ENCODE results near the gene MUL1. TPM values are rescaled to one million over a fixed set of nuclear protein-coding genes. Genes with fewer than 3 reads are reported as not detected.

The MUL1 gene
- total RNA-seq, 2 donors from 2014 or later: 37.3 to 47.8 TPM

GRCh38 chr1:20477348-20478056 lies 30.4 kb downstream of the MUL1 start:
- no peaks in the 10 kb centered on the region for H3K27me3 ChIP-seq
- no peaks in the 10 kb centered on the region for H3K36me3 ChIP-seq
- no peaks in the 10 kb centered on the region for H3K9me3 ChIP-seq
- H3K27ac ChIP-seq: no peak overlapping the region
- no peak overlapping the region for H3K4me3 ChIP-seq
- no peak for DNase-seq (ENCODE audit: low spot score)
- peaks cover 0 to 27% of the 10 kb centered on the region in 2 donors for H3K4me1 ChIP-seq
- TF ChIP-seq CTCF (IDR thresholded peaks at IDR 0.05): no peak

- Histone ChIP-seq H3K4me1 (peaks cover 0 to 27% of the 10 kb centered on the region in 2 donors), H3K27me3 (no peaks in the 10 kb centered on the region), H3K4me3 (peak overlapping the region in 1 of 2 donors; percentile 14), H3K36me3 (no peaks in the 10 kb centered on the region), H3K27ac (no peak overlapping the region), H3K9me3 (no peaks in the 10 kb centered on the region)
- TF ChIP-seq CTCF (IDR thresholded peaks at IDR 0.05): no peak
- DNase-seq (ENCODE audit: low spot score): no peak
These were observed 31.5 kb downstream of the MUL1 start for GRCh38 chr1:20476265-20477038.

- Histone ChIP-seq H3K4me3 (no peak overlapping the region), H3K4me1 (peaks cover 0 to 27% of the 10 kb centered on the region in 2 donors), H3K27me3 (no peaks in the 10 kb centered on the region), H3K9me3 (no peaks in the 10 kb centered on the region), H3K36me3 (no peaks in the 10 kb centered on the region), H3K27ac (no peak overlapping the region)
- DNase-seq (ENCODE audit: low spot score): no peak
- no peak for TF ChIP-seq CTCF (IDR thresholded peaks at IDR 0.05)
These were observed 33.0 kb downstream of the MUL1 start for GRCh38 chr1:20474996-20475395.

- H3K36me3 ChIP-seq: no peaks in the 10 kb centered on the region
- no peak for TF ChIP-seq CTCF (IDR thresholded peaks at IDR 0.05)
- no peaks in the 10 kb centered on the region for H3K9me3 ChIP-seq
- no peak for DNase-seq (ENCODE audit: low spot score)
- peaks cover 0 to 27% of the 10 kb centered on the region in 2 donors for H3K4me1 ChIP-seq
- no peaks in the 10 kb centered on the region for H3K27me3 ChIP-seq
- H3K4me3 ChIP-seq: no peak overlapping the region
- no peak overlapping the region for H3K27ac ChIP-seq
These were observed 33.5 kb downstream of the MUL1 start for GRCh38 chr1:20474333-20474975.

- no peak for TF ChIP-seq CTCF (IDR thresholded peaks at IDR 0.05)
- Histone ChIP-seq H3K4me3 (no peak overlapping the region), H3K4me1 (peaks cover 0 to 27% of the 10 kb centered on the region in 2 donors), H3K36me3 (no peaks in the 10 kb centered on the region), H3K27me3 (no peaks in the 10 kb centered on the region), H3K9me3 (no peaks in the 10 kb centered on the region), H3K27ac (no peak overlapping the region)
- no peak for DNase-seq (ENCODE audit: low spot score)
These were observed 34.1 kb downstream of the MUL1 start for GRCh38 chr1:20473894-20474293.

All from right atrium auricular region (tissue), 2 donors.